Middle frontal gyrus (tissue), 1 donor: ENCODE measurements around the gene UGT1A7.
"Not testable (repeated sequence)": the region's sequence is repeated elsewhere in the genome, so short reads cannot be mapped to it uniquely, and the experiment has no call there.

ENCODE experiments used
- DNase-seq: peaks from one replicate; pipeline ENCODE4 v3.0.0-alpha.2; 2015; ENCODE audit warnings: low spot score; ENCODE audit errors: extremely low spot score

The UGT1A7 gene

DNA sequence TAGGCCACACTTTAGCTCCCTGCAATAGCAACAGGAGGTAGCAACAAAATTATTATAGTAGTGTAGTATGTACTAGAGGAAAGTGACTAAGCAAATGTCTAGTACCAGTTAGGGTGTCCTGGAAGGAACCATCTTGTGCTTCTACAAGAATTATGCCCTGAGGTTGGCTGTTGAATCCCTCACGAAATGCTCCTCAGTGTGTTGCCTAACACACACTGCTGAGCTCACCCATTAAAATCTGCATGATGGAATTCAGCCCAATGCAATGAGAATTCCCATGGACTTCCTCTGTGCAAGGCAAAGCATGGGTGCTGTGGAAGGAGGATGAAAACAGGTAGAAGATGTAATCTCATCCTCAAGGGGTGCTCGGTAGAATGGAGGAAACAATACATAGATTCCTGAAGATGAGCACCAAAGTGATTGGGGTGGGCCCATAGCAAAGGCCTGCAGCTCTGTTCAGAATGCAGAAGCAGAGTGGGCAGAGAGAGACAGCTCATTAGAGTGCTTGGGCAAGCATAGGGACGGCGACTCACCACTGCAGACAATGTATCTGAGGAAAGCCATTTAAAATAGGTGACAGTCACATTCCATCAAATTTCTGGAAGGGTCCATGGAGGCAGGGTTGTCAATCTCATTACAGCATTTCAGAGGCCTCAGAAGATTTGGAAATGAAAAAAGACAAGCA, 1.2 kb upstream of the UGT1A7 start:
- no peak for DNase-seq

DNA sequence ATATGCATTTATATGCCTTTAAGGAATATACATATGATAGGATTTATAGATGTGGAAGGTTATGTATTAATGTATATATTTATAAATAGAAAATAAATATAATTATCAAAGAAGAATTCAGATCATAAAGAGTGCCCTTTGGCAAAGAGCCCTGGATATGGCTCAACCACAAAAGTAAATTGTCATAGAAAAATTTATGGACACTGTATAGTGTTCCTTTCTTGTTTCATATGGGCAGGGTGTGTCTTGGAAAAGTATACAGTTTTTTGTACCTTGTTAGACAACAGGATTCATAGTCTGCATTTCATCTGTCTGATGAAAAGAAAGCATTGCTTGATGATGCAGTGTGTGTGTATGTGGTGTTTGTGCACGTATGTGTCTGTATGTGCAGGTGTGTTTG, 2.9 kb downstream of the UGT1A7 start:
- DNase-seq: no peak

DNA sequence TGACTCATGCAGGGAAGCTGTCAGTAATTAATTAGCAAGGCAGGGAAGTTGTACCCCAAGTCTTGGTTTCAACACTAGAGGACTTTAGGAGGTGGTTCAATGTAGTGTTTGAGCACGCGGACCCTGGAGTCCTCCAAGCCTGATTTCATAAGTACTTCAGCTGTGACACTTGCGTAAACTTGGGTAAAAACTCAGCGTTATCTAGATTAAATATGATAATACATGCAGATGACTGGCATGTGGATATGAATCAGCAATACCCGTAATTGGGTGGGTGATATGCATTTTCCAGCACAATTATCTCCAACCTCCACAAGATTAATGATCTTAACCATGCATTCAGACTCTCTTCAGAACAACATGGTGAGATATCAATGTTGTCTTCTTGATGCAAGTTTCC, 5.2 kb downstream of the UGT1A7 start:
- DNase-seq: no peak

DNA sequence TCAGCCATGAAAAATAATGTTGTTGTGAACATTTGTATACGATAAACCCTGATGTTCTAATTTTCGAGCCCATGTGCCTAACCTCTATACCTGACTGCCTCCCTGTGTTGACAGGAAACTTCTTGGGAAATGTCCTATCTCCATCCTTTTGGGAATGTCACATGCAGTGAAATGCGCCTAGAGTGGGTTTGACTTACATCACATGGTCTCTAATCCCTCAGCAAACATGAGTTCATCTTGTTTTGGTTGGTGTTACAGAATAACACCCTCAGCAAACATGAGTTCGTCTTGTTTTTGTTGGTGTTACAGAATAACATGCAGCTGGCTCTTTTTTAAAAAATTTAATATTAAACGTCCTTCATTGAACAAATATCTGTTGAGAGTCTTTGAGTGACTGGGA, 6.6 kb downstream of the UGT1A7 start:
- no peak for DNase-seq

DNA sequence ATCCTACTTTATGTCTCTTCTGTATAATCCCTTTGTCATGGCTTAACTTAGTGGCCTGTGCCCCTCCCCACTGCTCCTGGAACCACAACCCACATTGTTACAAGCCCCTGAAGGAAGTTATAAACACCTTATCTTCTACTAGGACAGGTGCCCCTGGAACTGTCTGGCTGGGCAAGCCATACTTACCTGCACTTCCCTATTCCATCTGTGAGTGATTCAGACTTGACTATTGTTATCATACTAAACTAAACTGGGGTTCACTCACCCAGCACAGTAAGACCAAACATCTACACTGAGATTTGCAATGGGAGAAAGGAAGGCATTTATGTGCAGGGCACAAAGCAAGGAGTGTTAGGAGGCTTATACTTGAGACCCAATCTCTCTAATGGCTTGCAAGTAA, 7.3 kb downstream of the UGT1A7 start:
- no peak for DNase-seq

DNA sequence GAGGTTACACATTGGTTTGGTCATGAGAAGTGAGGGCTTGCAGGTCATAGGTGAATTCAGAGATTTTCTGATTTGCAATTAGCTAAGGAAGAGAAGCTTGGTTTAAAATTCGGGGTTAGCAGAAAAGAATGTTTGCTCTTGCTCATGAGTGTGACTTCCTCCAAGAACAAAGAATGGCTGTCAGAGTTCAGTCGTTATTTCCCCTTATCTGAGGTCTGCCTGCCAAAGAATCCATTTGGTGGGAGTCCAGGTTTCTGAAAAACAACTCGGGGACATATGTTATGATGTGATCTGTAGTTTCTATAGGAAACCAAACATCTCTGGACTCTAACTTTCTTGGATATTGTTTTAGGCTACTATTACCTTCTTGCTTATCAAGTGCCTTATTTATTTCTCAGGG, 7.8 kb downstream of the UGT1A7 start:
- no peak for DNase-seq

DNA sequence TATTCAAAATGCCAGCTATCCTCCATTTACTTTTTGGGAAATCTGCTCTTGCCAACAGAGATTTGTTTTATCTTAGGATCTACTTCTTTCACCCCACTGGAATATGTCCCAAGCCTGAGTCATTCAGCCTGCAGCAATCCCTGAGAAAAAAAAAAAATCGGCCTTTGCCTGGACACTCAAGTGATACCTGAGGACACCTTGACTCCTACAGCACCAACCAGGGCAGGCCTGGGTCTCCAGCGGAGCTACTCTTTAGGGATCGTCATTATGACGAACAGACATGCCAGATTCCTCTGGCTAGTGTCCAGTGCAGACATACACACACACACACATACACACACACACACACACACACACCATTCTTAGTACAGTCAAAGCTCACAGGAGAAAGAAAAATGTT, 8.7 kb downstream of the UGT1A7 start:
- no peak for DNase-seq

DNA sequence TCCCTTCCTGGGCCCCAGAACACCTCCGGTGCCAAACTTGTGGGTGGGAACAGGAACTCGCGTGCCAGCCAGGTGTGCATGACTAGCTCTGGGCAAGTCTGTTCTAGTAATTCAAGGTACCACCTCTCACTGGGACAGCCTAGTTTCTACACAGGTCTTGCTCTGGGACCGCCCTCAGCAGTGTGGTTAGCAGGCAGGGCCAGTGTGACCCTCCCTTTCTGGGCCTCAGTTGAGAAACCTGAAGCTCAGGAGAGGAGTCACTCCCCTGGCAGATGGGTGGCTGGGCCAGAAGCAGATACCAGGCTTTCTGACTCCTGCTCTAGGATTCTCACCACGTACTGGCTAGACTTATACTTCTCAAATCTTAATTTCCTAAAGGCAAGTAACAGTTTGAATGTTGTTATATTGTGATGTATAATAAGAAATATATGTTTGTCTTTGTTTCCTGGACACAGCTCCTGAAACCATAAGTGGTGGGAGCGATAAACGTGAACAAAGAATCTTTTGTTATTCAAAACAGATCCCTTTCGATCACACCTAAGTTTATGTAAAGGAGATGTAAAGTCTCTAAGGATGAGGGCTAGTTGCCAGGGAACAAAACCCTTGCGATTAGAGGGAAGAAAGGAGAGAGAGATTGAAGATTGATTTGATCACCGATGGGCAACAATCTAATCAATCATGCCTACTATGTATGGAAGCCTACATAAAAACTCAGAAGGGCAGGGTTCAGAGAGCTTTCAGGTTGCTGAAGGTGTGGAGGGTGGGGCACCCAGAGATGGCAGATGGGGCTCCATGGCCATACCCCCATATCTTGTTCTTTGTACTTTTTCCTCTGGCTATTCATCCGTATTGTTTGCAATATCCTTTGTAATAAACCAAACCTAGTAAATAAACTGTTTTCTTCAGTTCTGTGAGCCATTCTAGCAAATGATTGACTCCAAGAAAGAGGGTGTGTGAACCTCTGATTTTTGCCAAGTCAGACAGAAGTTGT, 10.0 kb downstream of the UGT1A7 start:
- DNase-seq: no peak

DNA sequence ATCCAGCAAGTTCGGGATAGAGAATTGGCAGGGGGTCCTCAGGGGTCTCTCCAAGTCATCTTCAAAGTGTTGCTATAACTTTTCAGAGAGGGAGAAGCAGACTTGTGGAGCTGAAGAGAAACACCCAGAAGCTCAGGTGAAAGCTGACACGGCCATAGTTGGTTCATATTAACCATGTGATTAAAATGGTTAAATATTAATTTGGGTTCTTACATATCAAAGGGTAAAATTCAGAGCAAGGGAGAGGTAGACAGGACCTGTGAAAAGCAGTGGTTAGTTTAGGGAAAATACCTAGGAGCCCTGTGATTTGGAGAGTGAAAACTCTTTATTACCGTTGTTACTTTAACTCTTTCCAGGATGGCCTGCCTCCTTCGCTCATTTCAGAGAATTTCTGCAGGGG, 10.9 kb downstream of the UGT1A7 start, which contains the start of gene UGT1A6:
TSS of gene UGT1A6 (plus strand) at position 243 of the 400 bp plus-strand sequence. CDS start at position 358, 115 bp downstream.
- DNase-seq: no peak

DNA sequence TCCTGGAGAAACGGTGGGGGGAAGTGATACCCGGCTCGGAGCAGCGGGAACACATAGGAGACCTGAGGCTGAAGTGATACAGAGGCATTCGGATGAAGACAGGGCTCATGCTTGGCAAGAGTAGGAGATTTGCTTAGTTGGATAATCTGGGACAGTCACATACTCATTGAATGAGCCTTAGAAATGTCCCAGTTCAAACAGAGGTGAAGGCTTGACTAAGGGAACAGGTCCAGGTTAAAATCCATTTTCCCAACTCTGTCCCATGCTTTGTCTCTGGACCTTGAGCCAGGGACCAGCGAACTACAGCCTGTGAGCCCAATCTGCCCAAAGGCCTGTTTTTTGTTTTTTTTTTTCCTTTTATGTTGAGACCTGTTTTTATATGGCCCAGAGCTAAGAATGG, 12.3 kb downstream of the UGT1A7 start:
- no peak for DNase-seq

DNA sequence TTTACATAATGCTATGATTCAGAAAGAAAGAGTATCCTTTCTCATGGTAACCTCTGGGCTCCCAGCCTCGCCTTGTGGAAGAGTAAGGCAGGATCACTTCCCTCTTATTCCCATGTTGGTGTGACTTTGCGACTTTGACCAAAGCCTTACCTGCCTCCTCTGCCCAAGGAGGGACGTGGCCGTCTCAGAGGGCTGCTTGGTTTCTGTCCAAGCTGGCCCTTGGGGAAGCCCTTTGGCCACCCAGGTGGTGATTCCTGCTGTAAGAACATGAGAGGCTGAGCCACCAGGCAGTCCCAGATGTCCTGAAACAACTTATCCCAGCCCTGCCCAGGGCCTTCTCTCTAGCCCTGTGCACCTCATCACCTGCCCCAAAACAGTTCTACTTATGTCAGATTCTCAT, 17.0 kb downstream of the UGT1A7 start:
- DNase-seq: no peak

DNA sequence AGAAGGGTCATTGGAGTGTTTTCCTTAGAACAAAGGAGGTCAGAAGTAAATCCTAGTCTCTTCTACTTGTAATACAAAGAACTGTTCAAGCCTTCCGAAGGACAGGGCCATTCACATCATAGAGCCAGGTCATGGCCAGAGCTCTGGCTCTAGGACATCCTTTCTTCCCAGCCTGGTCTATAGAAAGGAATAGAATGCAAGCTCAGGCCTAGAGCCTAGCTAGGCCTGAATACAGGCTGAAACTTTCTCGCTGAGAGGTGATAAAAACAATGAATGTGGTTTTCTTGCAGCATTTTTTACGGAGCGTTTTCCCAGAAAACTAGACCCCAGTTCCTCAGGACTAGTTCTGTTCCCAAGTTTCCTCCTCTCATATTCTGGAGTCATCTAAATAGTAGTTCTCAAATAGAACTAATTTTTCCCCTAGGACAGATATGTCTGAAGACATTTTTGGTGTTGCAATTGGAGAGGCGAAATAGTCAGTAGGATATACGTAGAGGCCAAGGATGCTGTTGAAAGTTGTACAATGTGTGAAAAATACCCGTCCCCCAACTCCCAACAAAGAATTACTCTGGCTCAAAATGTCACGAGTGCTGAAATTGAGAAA, 17.8 kb downstream of the UGT1A7 start:
- no peak for DNase-seq

DNA sequence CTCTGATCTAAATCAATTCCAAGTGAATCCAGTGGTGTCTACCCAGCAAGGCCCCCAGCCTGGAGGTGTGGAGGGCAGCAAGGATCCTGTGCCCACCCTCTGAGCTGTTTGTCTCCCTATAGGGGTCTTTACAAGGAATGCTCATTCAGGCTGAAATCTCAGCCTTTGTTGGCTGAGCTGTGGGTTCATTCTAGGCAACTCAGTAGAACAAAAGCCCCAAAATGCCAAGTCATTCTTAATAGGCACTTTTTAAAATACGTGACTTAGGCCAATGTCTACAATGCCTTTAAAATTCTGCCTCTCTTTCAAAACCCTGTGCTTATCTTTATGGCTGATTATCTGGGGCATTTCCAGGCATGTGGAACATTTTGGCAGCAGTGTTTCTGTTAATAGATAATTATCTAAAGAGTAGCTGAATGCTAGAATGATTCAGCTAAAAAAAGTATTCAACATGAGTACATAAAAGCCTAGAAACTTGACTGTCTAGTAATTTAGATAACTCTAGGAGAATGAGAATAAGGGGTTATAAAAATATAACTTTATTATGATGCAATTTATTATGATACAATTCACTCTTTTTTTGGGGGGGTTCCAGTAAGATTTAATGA, 18.4 kb downstream of the UGT1A7 start:
- no peak for DNase-seq

DNA sequence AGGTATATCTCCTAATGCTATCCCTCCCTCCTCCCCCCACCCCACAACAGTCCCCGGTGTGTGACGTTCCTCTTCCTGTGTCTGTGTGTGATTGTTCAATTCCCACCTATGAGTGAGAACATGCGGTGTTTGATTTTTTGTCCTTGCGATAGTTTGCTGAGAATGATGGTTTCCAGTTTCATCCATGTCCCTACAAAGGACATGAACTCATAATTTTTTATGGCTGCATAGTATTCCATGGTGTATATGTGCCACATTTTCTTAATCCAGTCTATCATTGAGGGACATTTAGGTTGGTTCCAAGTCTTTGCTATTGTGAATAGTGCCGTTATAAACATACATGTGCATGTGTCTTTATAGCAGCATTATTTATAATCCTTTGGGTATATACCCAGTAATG, 19.1 kb downstream of the UGT1A7 start:
- DNase-seq: not testable (repeated sequence)

DNA sequence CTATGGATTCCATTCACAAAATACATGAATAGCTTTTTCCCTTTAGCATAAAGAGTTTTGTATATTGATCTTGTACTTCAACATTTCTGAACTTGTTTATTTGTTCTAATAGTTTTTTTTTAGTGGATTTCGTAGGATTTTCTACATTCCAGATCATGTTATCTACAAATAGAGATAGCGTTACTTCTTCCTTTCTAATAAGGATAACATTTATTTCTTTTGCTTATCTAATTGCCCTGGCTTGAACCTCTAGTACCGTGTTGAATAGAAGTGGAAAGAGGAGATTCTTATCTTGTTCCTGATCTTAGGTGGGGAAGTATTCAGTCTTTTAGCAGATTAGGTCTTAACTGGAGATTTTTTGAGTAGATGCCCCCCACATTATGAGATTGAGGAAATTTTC, 20.5 kb downstream of the UGT1A7 start:
- no peak for DNase-seq

DNA sequence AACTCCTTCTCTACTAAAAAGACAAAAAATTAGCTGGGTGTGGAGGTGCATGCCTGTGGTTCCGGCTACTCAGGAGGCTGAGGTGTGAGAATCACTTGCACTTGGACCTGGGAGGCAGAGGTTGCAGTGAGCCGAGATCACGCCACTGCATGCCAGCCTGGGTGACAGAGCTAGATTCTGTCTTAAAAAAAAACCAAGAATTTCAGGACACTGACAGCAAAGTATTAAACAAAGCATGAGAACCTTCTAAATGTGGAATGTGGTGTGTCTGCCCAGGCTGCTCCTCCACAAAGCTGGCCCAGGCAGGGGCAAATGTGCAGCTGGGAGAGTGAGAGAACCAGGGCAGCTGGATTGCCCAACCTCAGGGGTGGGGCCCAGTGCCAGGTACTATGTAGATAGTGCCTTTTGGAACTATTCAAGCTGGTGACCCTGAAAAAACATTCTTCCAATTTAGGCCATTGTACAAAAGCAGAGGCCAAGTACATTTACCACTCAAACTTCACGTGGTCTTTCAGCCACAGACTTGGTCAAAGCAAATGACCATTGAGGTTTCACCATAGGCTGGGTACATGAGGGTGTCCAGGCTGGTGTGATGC, 24.3 kb downstream of the UGT1A7 start:
- DNase-seq: no peak

DNA sequence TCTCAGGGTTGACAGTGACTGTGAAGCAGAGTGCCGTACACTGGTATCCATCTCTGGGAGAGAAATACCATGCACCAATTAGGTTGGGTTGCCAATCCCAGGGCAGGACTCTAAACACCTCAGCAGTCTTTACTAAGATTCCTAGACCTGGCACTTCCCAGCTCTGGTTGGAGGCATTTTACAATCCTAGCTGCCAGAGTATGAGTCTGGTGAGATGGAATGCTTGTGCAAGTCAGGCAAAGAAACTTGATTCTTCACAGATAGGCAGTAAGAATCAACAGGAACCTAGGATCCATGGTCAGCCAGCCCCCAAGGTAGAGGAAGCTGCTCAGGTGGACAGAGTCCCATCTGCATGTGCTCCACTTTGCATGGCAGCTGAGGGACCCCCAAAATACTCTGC, 25.0 kb downstream of the UGT1A7 start:
- no peak for DNase-seq

DNA sequence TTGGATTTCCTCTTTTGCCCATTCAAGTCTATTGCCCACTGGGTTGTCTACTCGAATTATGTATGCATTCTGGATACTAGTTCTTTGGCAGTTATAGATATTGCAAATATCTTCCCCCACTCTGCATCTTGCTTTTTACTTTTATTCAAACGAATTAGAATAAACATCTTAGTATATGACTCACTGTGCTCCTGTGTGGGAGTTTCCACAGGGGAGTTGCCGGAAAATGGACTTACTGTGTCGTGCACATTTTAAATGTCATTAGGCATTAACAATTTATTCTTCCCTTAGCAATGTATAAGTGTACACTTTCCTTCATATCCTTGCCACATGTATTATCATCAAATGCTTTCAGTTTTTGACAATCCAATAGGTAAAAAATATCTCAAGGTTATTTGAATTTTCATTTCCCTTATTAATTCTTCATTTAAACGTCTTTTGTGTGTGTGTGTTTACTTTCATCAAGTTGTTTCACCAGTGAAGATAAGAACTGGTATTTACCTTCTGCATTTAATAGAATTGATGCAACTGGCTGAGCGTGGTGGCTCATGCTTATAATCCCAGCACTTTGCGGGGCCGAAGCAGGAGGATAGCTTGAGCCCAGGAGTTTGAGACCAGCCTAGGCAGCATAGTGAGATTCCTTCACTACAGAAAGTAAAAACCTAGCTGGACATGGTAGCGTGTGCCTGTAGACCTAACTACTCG, 26.4 kb downstream of the UGT1A7 start:
- no peak for DNase-seq

DNA sequence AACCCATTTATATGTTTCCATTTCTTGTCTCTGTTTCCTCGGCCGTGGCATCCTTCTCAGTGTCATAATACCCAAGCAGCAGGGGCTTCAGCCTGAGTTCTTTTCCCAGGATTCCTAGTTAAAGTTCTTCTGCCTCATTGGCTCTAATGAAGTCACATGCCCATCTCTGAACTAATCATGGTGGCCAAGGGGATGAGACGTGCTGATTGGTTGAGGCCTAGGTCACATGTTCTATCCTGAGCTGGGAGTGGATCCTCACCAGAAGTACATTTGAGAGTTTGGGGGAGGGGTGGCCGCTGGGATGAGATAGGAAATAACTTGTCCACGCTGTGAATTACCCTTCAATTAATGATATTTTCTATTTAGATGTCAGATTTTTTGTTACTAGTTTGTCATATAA, 27.2 kb downstream of the UGT1A7 start:
- DNase-seq: no peak

DNA sequence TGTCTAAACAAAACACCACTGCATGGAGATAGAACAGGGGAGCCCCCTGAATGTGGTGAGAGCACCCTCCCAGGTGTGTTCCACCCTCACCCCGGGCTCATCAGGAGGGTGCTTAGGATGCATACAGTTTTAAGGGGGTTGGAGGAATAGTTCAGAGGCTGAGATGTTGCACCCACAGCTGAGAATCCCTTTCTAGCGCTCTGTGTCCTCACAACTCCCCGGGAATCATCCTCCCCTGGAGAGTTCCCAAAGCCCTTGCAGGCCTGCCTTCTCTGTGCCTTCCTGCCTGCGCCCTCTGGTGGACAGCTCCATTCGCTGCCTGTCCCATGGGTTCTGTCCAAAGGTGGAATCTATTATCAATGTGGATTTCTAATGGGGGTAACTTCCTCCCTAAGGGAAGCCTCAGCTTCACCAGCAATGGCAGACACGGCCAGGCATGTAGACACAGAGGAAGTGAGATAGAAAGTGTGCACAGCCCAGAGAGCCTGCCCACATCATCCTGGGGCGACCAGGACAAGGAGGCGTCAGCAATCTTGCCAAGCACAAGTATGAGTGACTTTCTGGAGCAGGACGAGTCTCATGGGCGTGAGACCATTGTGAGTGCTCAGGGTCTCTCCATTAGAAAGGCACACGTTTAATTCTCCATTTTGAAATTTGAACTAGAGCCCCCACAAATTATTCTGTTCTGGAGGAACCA, 29.8 kb downstream of the UGT1A7 start:
- peak; percentile 16 for DNase-seq
